ENCODE data around the gene ADGRL1.

The ADGRL1 gene

GRCh38 chr19:14107581-14108461, 98.1 kb downstream of the ADGRL1 start:
- no peak for DNase-seq

- no peak for DNase-seq
Observed at GRCh38 chr19:14106840-14107239, 99.1 kb downstream of the ADGRL1 start.

GRCh38 chr19:14105680-14106079, 100.3 kb downstream of the ADGRL1 start:
- no peak for DNase-seq

- no peak for DNase-seq
Observed at GRCh38 chr19:14103310-14103709, 102.7 kb downstream of the ADGRL1 start.

GRCh38 chr19:14102756-14103155, 103.2 kb downstream of the ADGRL1 start:
- DNase-seq = no peak

GRCh38 chr19:14102102-14102696, 103.8 kb downstream of the ADGRL1 start:
- DNase-seq = no peak

GRCh38 chr19:14101003-14101545, 104.9 kb downstream of the ADGRL1 start:
- no peak for DNase-seq
